ENCODE results near the gene DUS3L.

DUS3L gene

DNA sequence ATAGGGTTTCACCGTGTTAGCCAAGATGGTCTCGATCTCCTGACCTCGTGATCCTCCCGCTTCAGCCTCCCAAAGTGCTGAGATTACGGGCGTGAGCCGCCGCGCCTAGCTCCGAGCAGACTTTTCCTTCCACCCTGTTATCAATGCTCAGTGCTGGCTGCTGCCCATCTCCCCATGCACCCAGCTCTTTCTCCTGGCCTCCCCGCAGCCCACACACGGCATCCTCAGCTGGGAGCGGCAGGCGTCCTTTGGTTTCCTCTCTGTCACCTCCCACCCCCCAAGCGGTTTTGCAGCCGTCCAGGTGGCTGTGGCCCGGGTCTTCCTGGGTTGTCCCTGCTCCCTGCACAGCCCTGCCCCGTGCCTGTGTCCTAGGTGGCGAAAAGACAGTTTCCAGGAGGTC lies 18.5 kb downstream of the DUS3L start:
- TF ChIP-seq, protein P1, sequence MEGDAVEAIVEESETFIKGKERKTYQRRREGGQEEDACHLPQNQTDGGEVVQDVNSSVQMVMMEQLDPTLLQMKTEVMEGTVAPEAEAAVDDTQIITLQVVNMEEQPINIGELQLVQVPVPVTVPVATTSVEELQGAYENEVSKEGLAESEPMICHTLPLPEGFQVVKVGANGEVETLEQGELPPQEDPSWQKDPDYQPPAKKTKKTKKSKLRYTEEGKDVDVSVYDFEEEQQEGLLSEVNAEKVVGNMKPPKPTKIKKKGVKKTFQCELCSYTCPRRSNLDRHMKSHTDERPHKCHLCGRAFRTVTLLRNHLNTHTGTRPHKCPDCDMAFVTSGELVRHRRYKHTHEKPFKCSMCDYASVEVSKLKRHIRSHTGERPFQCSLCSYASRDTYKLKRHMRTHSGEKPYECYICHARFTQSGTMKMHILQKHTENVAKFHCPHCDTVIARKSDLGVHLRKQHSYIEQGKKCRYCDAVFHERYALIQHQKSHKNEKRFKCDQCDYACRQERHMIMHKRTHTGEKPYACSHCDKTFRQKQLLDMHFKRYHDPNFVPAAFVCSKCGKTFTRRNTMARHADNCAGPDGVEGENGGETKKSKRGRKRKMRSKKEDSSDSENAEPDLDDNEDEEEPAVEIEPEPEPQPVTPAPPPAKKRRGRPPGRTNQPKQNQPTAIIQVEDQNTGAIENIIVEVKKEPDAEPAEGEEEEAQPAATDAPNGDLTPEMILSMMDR (IDR thresholded peaks at IDR 0.05): no peak

DNA sequence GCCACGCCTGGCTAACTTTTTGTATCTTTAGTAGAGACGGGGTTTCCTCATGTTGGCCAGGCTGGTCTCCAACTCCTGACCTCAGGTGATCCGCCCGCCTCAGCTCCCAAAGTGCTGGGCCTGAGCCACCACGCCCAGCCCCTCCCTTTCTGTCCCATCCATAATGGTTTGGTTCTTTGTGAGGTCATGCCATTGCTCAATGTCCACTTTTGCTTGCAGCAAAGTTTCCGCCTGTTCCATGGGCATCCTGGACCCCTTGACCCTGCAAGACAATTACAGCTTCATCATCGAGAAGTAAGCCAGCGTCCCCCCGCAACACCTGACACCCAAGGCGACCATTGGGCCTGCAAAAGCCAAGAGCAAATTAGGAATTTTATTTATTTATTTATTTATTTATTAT lies 23.0 kb downstream of the DUS3L start:
- TF ChIP-seq, protein P1 (IDR thresholded peaks at IDR 0.05): no peak

DNA sequence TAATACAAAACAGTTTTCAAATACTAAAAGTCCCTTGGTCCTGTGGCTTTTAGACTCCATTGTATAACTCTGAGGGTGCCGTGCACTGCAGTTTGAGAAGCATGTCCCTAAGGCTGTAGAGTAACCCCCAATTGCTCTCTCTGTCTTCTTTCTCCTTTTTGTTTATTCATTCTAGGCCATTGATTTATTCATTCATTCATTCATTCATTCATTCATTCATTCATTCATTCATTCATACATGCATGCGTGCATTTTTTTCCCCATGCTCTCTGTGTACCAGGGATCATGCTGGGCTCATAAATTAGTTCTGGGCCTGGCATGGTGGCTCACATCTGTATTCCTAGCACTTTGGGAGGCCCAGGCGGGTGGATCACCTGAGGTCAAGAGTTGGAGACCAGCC lies 25.7 kb downstream of the DUS3L start:
- TF ChIP-seq, protein P1 (IDR thresholded peaks at IDR 0.05): no peak

DNA sequence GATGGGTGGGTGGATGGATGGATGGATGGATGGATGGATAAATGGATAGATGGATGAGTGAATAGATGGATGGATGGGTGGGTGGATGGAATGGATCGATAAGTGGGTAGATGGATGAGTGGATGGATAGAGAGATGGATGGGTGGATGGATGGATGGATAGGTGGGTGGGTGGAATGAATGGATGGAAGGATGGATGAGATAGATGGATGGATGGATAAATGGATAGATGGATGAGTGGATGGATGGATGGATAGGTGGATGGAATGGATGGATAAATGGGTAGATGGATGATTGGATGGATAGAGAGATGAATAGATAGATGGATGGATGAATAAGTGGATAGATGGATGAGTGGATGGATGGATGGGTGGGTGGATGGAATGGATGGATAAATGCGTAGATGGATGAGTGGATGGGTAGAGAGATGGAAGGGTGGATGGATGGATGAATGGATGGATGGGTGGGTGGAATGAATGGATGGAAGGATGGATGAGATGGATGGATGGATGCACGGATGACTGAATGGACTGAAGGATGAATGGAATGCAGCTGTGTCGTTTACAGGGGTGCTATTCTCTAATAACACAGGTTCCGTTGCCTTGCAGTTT lies 28.2 kb downstream of the DUS3L start:
- TF ChIP-seq, protein P1 (IDR thresholded peaks at IDR 0.05): no peak

DNA sequence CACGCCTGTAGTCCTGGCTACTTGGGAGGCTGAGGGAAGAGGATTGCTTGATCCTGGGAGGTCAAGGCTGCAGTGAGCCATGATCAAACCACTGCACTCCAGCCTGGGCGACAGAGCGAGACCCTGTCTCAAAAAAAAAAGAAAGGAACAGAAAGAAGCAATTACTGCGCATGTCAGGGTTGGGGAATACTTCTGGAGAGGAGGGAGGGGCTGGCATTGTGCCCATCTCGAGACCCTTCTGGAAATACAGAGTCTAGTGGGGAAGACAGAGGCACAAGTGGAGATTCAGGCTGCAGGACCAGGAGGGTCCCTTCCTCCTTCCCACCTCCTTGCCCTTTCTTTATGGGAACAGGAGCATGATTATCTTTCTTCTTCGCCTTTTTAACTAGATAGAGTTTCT lies 37.2 kb downstream of the DUS3L start:
- TF ChIP-seq, protein P1 (IDR thresholded peaks at IDR 0.05): no peak

DNA sequence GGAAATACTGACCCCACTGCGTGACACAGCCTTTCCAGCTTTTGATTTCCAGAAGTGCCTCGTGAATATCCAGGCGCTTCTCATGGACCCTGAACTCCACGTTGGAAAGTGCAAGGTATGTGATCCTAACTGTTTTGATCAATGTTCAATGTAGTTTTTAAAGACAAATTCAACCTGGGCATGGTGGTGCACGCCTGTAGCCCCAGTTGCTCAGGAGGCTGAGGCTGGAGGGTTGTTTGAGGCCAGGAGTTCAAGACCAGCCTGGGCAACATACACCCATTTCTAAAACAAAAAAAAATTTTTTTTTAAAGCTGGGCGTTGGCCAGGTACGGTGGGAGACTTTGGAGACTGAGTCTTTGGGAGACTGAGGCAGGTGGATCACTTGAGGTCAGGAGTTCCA lies 39.3 kb downstream of the DUS3L start:
- TF ChIP-seq, protein P1 (IDR thresholded peaks at IDR 0.05): no peak

DNA sequence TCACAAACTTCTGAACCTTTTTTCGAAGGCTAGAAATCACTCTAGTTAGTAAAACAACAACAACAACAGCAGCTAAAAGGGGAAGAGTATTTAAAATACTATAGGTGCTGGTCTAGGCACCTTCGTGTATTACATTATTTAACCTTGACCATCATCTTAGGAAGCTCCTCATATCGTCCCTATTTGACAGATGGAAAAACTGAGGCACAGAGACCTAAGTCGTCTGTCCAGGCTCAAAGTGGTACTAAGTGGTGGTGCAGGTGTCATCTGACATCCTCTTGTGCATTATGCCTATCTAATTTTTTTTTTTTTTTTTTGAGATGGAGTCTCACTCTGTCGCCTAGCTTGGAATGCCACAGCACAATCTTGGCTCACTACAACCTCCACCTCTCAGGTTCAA lies 41.5 kb downstream of the DUS3L start:
- TF ChIP-seq, protein P1 (IDR thresholded peaks at IDR 0.05): no peak

DNA sequence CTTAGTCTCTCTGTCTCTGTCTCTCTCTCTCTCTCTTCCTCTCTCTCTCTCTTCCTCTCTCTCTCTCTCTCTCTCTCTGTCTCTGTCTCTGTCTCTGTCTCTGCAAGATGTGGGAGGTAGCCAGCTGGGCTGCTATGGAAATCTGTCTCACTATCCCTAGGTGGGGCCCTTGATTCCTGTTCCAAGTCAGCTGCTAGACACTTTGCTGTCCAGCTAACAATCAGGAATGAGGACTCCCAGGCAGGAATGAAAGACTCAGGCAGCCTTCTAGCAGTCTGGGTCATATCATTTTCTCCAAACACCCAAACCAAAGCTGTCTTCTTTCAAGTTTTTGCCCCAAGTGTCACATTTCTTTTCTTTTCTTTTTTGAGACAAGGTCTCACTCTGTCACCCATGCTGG lies 47.3 kb downstream of the DUS3L start:
- TF ChIP-seq, protein P1 (IDR thresholded peaks at IDR 0.05): no peak

Measured in LNCAP (cell line).